ENCODE results near the gene C14orf132.
A peak's percentile ranks its signal among the peaks of the same experiment; 100 is the strongest.
"Not testable (repeated sequence)": the region's sequence is repeated elsewhere in the genome, so short reads cannot be mapped to it uniquely, and the experiment has no call there.

Gene C14orf132

GRCh38 chr14:96038920-96039632, at the start of gene C14orf132:
Gene C14orf132 (plus strand): TSS chr14:96039362. CDS start chr14:96039501, 139 bp downstream.
- peak; percentile 96 for DNase-seq (ENCODE audit: low spot score)

- DNase-seq (ENCODE audit: low spot score): peak; percentile 70
Observed at GRCh38 chr14:95993768-95994592, 45.2 kb upstream of the C14orf132 start.

- no peak for DNase-seq (ENCODE audit: low spot score)
Observed at GRCh38 chr14:95994593-95994928, 44.6 kb upstream of the C14orf132 start.

- DNase-seq (ENCODE audit: low spot score): peak; percentile 63
Observed at GRCh38 chr14:95998656-95999055, 40.5 kb upstream of the C14orf132 start.

- DNase-seq (ENCODE audit: low spot score): peak; percentile 23
Observed at GRCh38 chr14:96001866-96002497, 37.2 kb upstream of the C14orf132 start.

- DNase-seq (ENCODE audit: low spot score): no peak
Observed at GRCh38 chr14:96002498-96002884, 36.7 kb upstream of the C14orf132 start.

GRCh38 chr14:96011131-96011530, 28.0 kb upstream of the C14orf132 start:
- DNase-seq (ENCODE audit: low spot score): no peak

- no peak for DNase-seq (ENCODE audit: low spot score)
Observed at GRCh38 chr14:96011607-96012006, 27.6 kb upstream of the C14orf132 start.

- not testable (repeated sequence) for DNase-seq (ENCODE audit: low spot score)
Observed at GRCh38 chr14:96012757-96013156, 26.4 kb upstream of the C14orf132 start.

- no peak for DNase-seq (ENCODE audit: low spot score)
Observed at GRCh38 chr14:96014176-96014575, 25.0 kb upstream of the C14orf132 start.

- DNase-seq (ENCODE audit: low spot score): no peak
Observed at GRCh38 chr14:96016501-96017160, 22.5 kb upstream of the C14orf132 start.

- DNase-seq (ENCODE audit: low spot score): no peak
Observed at GRCh38 chr14:96017882-96018281, 21.3 kb upstream of the C14orf132 start.

GRCh38 chr14:96027431-96028355, 11.5 kb upstream of the C14orf132 start:
- DNase-seq (ENCODE audit: low spot score): no peak

GRCh38 chr14:96029089-96029645, 10.0 kb upstream of the C14orf132 start:
- DNase-seq (ENCODE audit: low spot score): no peak

GRCh38 chr14:96030108-96030760, 8.9 kb upstream of the C14orf132 start:
- DNase-seq (ENCODE audit: low spot score): no peak

- no peak for DNase-seq (ENCODE audit: low spot score)
Observed at GRCh38 chr14:96031691-96032090, 7.5 kb upstream of the C14orf132 start.

GRCh38 chr14:96035456-96035855, 3.7 kb upstream of the C14orf132 start:
- DNase-seq (ENCODE audit: low spot score): no peak

GRCh38 chr14:96037891-96038557, 1.1 kb upstream of the C14orf132 start:
- DNase-seq (ENCODE audit: low spot score): peak; percentile 74

- DNase-seq (ENCODE audit: low spot score): no peak
Observed at GRCh38 chr14:96038558-96038919, 623 bp upstream of the C14orf132 start.
